Uterine smooth muscle cell (primary cell): ENCODE results near the gene TSPAN5. TPM values are rescaled to one million over a fixed set of nuclear protein-coding genes. Genes with fewer than 3 reads are reported as not detected.

Experiments used
- total RNA-seq: library from RNA; depleted of rRNA; stranded (reverse); fragments of >200 nt; gene quantifications from 2 replicates; pipeline ENCODE4 v1.2.3, GENCODE V29; 2014

The TSPAN5 gene
- 115 and 132 TPM in 2 replicates for total RNA-seq

DNA sequence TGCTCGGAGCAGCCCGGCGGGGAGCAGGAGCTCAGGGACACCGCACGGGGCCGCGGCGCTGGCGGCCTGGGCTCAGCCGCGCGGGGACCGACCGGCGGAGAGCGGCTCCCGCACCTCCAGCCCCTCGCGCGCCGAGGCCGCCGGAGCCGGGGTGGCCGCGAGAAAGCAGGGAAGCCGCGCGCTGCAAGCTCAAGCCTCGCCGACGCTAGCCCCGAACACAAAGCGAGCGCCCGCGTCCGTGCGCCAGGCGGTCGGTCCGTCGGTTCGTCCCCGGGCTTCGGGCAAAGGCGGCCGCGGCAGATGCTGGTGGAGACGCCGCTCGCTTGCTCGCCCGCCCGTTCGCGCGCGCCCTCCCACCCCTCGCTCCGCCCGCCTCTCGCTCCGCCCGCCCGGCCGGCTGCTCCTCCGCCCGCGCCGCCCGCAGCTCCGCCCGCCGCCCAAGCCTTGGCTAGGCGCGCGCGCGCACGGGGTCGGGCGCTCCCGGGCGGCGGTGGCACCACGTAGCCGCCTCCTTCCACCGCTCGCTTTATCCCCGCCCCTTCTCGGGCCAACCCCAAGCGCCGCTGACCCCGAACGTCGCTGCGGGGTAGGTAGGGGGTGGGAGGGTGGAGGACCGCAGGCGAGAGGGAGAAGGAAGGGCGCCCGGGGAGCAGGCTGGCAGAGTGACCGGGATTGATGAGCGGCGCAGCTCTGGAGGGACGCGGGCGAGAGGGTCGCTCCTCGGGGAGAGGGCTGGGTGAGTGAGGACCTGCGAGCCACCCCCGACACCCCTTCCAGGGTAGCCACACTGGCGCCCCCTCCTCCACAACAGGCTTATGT lies at the start of gene TSPAN5:
TSS of gene TSPAN5 (minus strand) at position 325 of the 819 bp plus-strand sequence.

